Smooth muscle cell (in vitro differentiated cells): ENCODE measurements around the gene ALDH1L1. TPM values are rescaled to one million over a fixed set of nuclear protein-coding genes. Genes with fewer than 3 reads are reported as not detected.

ENCODE experiments used
- DNase-seq: peaks from one replicate; lab custom pipeline; 2025; ENCODE audit not compliant: unreplicated experiment; lab: John Stamatoyannopoulos, UW
- H2AFZ ChIP-seq: fragments of 200-600 bp; sonication (generic); 2 replicates; pipeline ENCODE4 v1.6.0; 2016; ENCODE audit warnings: antibody characterized with exemption, low read depth, mild to moderate bottlenecking
- H3F3A ChIP-seq: fragments of 200-600 bp; sonication (generic); 2 replicates; pipeline ENCODE4 v1.6.0; 2017; ENCODE audit warnings: antibody characterized with exemption, low read depth
- H3K27ac ChIP-seq: fragments of 200-600 bp; sonication (generic); 2 replicates; pipeline ENCODE4 v1.5.1; 2016; ENCODE audit warnings: low read depth, mild to moderate bottlenecking
- H3K27me3 ChIP-seq: fragments of 200-600 bp; sonication (generic); 2 replicates; pipeline ENCODE4 v1.6.1; 2016; ENCODE audit warnings: low read depth, mild to moderate bottlenecking
- H3K36me3 ChIP-seq: fragments of 200-600 bp; sonication (generic); 2 replicates; pipeline ENCODE4 v1.5.1; 2016; ENCODE audit warnings: low read depth
- H3K4me1 ChIP-seq: fragments of 200-600 bp; sonication (generic); 2 replicates; pipeline ENCODE4 v1.5.1; 2016; ENCODE audit warnings: low read depth
- H3K4me2 ChIP-seq: fragments of 200-600 bp; sonication (generic); 2 replicates; pipeline ENCODE4 v1.6.0; 2016; ENCODE audit warnings: mild to moderate bottlenecking
- H3K4me3 ChIP-seq: fragments of 200-600 bp; sonication (generic); 2 replicates; pipeline ENCODE4 v1.5.1; 2016; ENCODE audit warnings: mild to moderate bottlenecking
- H3K79me2 ChIP-seq: fragments of 200-600 bp; sonication (generic); 2 replicates; pipeline ENCODE4 v1.6.0; 2016; ENCODE audit warnings: low read depth, mild to moderate bottlenecking
- H3K9ac ChIP-seq: fragments of 200-600 bp; sonication (generic); 2 replicates; pipeline ENCODE4 v1.6.0; 2016; ENCODE audit warnings: low read depth
- H3K9me3 ChIP-seq: fragments of 200-600 bp; sonication (generic); replicated peaks from 2 replicates; pipeline ENCODE4 v1.5.1; 2016; ENCODE audit warnings: low read depth
- H4K20me1 ChIP-seq: fragments of 200-600 bp; sonication (generic); 2 replicates; pipeline ENCODE4 v1.6.0; 2016; ENCODE audit warnings: low read depth
- CTCF ChIP-seq: fragments of 200-600 bp; sonication (generic); IDR thresholded peaks from 2 replicates; pipeline ENCODE4 v1.5.1; 2017; ENCODE audit warnings: borderline replicate concordance, mild to moderate bottlenecking, antibody characterized with exemption; ENCODE audit not compliant: insufficient read depth, poor library complexity, severe bottlenecking
- WGBS: methylation state at CpG from one replicate; pipeline ENCODE4 v1.1.7; 2016; ENCODE audit warnings: low lambda C conversion rate; 5-methylcytosine and 5-hydroxymethylcytosine counted together
- polyA plus RNA-seq: library from polyadenylated mRNA; unstranded; fragments of >200 nt; fragmentation: Nextera tagmentation; extraction: Ambion mirVana; gene quantifications from 2 replicates; pipeline ENCODE4 v1.2.1, GENCODE V29; 2016
- total RNA-seq: library from RNA; depleted of rRNA; stranded (reverse); fragments of >200 nt; gene quantifications from 2 replicates; pipeline ENCODE4 v1.2.3, GENCODE V29; 2014

The ALDH1L1 gene
- total and polyA plus RNA-seq, 2 experiments from 2014 or later: 0.48 TPM; not detected in 1

- Histone ChIP-seq H3K27me3 (no peaks in the 10 kb centered on the region), H3K4me3 (no peak overlapping the region), H3K27ac (no peak overlapping the region), H2AFZ (no peak overlapping the region), H3K79me2 (no peaks in the 10 kb centered on the region), H3K9me3 (no peaks in the 10 kb centered on the region), H3F3A (no peaks in the 10 kb centered on the region), H3K4me1 (no peaks in the 10 kb centered on the region), H3K9ac (no peak overlapping the region), H4K20me1 (no peaks in the 10 kb centered on the region), H3K36me3 (no peaks in the 10 kb centered on the region), H3K4me2 (no peak overlapping the region)
- 93% methylated on average over 13 of the region's 13 CpGs for WGBS
- no peak for TF ChIP-seq CTCF
- DNase-seq: no peak
Measured at GRCh38 chr3:126152901-126153694, 27.3 kb downstream of the ALDH1L1 start.

GRCh38 chr3:126152458-126152857, 27.9 kb downstream of the ALDH1L1 start:
- Histone ChIP-seq H2AFZ (no peak overlapping the region), H3K9me3 (no peaks in the 10 kb centered on the region), H3K36me3 (no peaks in the 10 kb centered on the region), H4K20me1 (no peaks in the 10 kb centered on the region), H3K4me2 (no peak overlapping the region), H3K9ac (no peak overlapping the region), H3K79me2 (no peaks in the 10 kb centered on the region), H3F3A (no peaks in the 10 kb centered on the region), H3K4me1 (no peaks in the 10 kb centered on the region), H3K27ac (no peak overlapping the region), H3K27me3 (no peaks in the 10 kb centered on the region), H3K4me3 (no peak overlapping the region)
- whole genome bisulfite sequencing: 93% methylated on average over 9 of the region's 9 CpGs
- TF ChIP-seq CTCF: no peak
- DNase-seq: no peak

- no peaks in the 10 kb centered on the region for H3K4me1 ChIP-seq
- H3K79me2 ChIP-seq: no peaks in the 10 kb centered on the region
- no peak for TF ChIP-seq CTCF
- no peaks in the 10 kb centered on the region for H3K27me3 ChIP-seq
- no peaks in the 10 kb centered on the region for H3K36me3 ChIP-seq
- no peak overlapping the region for H3K4me3 ChIP-seq
- H2AFZ ChIP-seq: no peak overlapping the region
- no peak for DNase-seq
- no peak overlapping the region for H3K27ac ChIP-seq
- no peak overlapping the region for H3K4me2 ChIP-seq
- no peaks in the 10 kb centered on the region for H3K9me3 ChIP-seq
- H4K20me1 ChIP-seq: no peaks in the 10 kb centered on the region
- H3K9ac ChIP-seq: no peak overlapping the region
- no peaks in the 10 kb centered on the region for H3F3A ChIP-seq
- WGBS: 88% methylated on average over 6 of the region's 6 CpGs
Measured at GRCh38 chr3:126151562-126152302, 28.7 kb downstream of the ALDH1L1 start.
